ENCODE results near the gene DSC2. TPM values are rescaled to one million over a fixed set of nuclear protein-coding genes. Genes with fewer than 3 reads are reported as not detected.

The DSC2 gene
- total RNA-seq, 1 experiment from 2014 or later = 33.4 TPM

DNA sequence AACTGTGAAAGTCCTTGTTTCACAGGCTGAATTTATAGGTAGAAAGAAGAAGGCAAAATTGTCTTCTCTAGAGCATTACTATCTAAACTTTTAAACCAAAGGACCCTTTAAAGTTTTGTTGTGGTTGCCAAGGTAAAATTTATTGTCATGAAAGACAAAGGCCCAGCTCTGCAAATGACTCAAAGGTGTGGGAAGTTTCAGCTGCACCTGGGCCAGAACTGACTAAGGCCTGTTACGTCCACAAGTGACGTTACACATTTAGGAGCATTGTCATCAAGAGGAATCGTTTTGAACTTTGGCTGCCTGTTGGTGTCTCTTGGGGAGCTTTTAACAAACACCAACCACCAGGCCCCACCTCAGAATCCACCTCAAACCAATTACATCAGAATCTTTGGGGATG, 51.6 kb downstream of the DSC2 start:
- DNase-seq (ENCODE audit: low read depth, low spot score) = no peak
- no peaks in the 10 kb centered on the region for H3K9me2 ChIP-seq (ENCODE audit: insufficient read depth)
- H3K9me3 ChIP-seq (ENCODE audit: control insufficient read depth in 1 of 2, insufficient read depth in 1 of 2, low read depth in 1 of 2, low read length in 2 of 2) = no peaks in the 10 kb centered on the region
- H3K4me1 ChIP-seq (ENCODE audit: control insufficient read depth in 1 of 2, insufficient read depth in 2 of 2, low read length in 2 of 2) = peaks cover 0 to 12% of the 10 kb centered on the region in 2 experiments; a peak in 2 of 4 replicates
- BruUV-seq (replicated peaks) = no TSS peak
- H3K27ac ChIP-seq (ENCODE audit: low read depth, low read length) = no peak overlapping the region
- H3K79me2 ChIP-seq (ENCODE audit: insufficient read depth, low read length) = no peaks in the 10 kb centered on the region
- no peak overlapping the region for H3K4me2 ChIP-seq (ENCODE audit: low read length)
- ChIA-PET CTCF (no interaction called here), POLR2A (no interaction called here), RAD21 (ENCODE audit: low non-redundant PET in 1 of 2, low total read pairs in 2 of 2, uncharacterized antibody in 2 of 2, unreplicated experiment in 2 of 2) (no interaction called here)
- H3K27me3 ChIP-seq (ENCODE audit: insufficient read depth, low read length) = no peaks in the 10 kb centered on the region
- intact Hi-C loops (cut with micrococcal nuclease) = no loop called here
- no peak overlapping the region for H3K4me3 ChIP-seq (replicated peaks in 1 of 2; ENCODE audit: low read depth in 1 of 2, low read length in 2 of 2)
- no peaks in the 10 kb centered on the region for H4K20me1 ChIP-seq (ENCODE audit: insufficient read depth)
- TF ChIP-seq JUND (IDR thresholded peaks at IDR 0.05) = no peak
- TF ChIP-seq ELF1 (IDR thresholded peaks at IDR 0.05; ENCODE audit: borderline replicate concordance, low read depth) = no peak
- TF ChIP-seq SIN3A (IDR thresholded peaks at IDR 0.05; ENCODE audit: low read depth) = no peak
- TF ChIP-seq, protein P1, sequence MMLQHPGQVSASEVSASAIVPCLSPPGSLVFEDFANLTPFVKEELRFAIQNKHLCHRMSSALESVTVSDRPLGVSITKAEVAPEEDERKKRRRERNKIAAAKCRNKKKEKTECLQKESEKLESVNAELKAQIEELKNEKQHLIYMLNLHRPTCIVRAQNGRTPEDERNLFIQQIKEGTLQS (IDR thresholded peaks at IDR 0.05) = no peak
- TF ChIP-seq FOSL1 (IDR thresholded peaks at IDR 0.05; ENCODE audit: low read depth) = no peak
- TF ChIP-seq YY1 (IDR thresholded peaks at IDR 0.05; ENCODE audit: extremely low read depth, insufficient replicate concordance, low read depth, low read length) = no peak
- no peak for TF ChIP-seq POLR2A (IDR thresholded peaks at IDR 0.05; ENCODE audit: borderline replicate concordance, extremely low read depth, insufficient read depth, insufficient read length)
- no peak for TF ChIP-seq RAD21 (IDR thresholded peaks at IDR 0.05; ENCODE audit: low read depth)
- no peak for TF ChIP-seq POLR2AphosphoS5 (IDR thresholded peaks at IDR 0.05; ENCODE audit: low read depth, low read length)
- TF ChIP-seq, protein P2, sequence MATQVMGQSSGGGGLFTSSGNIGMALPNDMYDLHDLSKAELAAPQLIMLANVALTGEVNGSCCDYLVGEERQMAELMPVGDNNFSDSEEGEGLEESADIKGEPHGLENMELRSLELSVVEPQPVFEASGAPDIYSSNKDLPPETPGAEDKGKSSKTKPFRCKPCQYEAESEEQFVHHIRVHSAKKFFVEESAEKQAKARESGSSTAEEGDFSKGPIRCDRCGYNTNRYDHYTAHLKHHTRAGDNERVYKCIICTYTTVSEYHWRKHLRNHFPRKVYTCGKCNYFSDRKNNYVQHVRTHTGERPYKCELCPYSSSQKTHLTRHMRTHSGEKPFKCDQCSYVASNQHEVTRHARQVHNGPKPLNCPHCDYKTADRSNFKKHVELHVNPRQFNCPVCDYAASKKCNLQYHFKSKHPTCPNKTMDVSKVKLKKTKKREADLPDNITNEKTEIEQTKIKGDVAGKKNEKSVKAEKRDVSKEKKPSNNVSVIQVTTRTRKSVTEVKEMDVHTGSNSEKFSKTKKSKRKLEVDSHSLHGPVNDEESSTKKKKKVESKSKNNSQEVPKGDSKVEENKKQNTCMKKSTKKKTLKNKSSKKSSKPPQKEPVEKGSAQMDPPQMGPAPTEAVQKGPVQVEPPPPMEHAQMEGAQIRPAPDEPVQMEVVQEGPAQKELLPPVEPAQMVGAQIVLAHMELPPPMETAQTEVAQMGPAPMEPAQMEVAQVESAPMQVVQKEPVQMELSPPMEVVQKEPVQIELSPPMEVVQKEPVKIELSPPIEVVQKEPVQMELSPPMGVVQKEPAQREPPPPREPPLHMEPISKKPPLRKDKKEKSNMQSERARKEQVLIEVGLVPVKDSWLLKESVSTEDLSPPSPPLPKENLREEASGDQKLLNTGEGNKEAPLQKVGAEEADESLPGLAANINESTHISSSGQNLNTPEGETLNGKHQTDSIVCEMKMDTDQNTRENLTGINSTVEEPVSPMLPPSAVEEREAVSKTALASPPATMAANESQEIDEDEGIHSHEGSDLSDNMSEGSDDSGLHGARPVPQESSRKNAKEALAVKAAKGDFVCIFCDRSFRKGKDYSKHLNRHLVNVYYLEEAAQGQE (IDR thresholded peaks at IDR 0.05; ENCODE audit: low read depth) = no peak
- TF ChIP-seq SRF (IDR thresholded peaks at IDR 0.05; ENCODE audit: low read depth) = no peak
- TF ChIP-seq TCF7L2 (IDR thresholded peaks at IDR 0.05; ENCODE audit: borderline replicate concordance, extremely low read depth, insufficient read depth, insufficient read length) = no peak
- no peak for TF ChIP-seq CBX3 (IDR thresholded peaks at IDR 0.05; ENCODE audit: low read depth)
- TF ChIP-seq ZFX (IDR thresholded peaks at IDR 0.05) = no peak
- TF ChIP-seq, protein P3, sequence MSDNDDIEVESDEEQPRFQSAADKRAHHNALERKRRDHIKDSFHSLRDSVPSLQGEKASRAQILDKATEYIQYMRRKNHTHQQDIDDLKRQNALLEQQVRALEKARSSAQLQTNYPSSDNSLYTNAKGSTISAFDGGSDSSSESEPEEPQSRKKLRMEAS (IDR thresholded peaks at IDR 0.05) = no peak
- no peak for TF ChIP-seq EZH2phosphoT487 (IDR thresholded peaks at IDR 0.05; ENCODE audit: borderline replicate concordance)
- no peak for TF ChIP-seq SP1 (IDR thresholded peaks at IDR 0.05; ENCODE audit: low read depth)
- no peak for TF ChIP-seq EZH2 (IDR thresholded peaks at IDR 0.05)
- ATAC-seq = no peak
- no peak overlapping the region for H2AFZ ChIP-seq (ENCODE audit: low read depth, low read length, poor library complexity, severe bottlenecking)
- H3K9ac ChIP-seq (ENCODE audit: low read length) = no peak overlapping the region
- H3K36me3 ChIP-seq (ENCODE audit: control insufficient read depth in 1 of 2, insufficient read depth in 2 of 2, low read length in 2 of 2) = no peaks in the 10 kb centered on the region
